ENCODE results near the gene ALPK1. TPM values are rescaled to one million over a fixed set of nuclear protein-coding genes. Genes with fewer than 3 reads are reported as not detected.
"Not testable (repeated sequence)": the region's sequence is repeated elsewhere in the genome, so short reads cannot be mapped to it uniquely, and the experiment has no call there.

ALPK1 gene
- total RNA-seq, 2 donors from 2014 or later: 23.0 to 26.3 TPM

DNA sequence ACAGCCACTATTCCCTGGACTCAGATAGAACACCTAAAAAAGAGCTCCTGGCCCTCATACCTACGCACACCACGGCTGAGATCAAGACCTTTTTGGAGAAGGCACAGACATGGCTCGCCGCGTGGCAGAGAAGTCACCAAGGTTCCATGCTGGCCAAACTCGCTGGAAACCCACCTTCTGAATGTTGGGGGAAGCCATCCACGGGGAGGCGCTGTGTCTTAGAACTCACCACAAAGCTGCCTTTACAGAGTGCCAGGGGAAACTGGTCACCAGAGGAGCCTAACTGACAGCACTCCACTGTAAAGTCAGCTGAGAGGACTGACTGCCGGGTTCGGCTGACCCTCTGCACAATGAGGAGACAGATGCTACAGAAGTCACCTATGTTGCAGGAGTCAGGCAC, 120.9 kb downstream of the ALPK1 start:
- ATAC-seq: no peak
- no peak for DNase-seq
- intact Hi-C loops (cut with DNase I, micrococcal nuclease): no loop called here

DNA sequence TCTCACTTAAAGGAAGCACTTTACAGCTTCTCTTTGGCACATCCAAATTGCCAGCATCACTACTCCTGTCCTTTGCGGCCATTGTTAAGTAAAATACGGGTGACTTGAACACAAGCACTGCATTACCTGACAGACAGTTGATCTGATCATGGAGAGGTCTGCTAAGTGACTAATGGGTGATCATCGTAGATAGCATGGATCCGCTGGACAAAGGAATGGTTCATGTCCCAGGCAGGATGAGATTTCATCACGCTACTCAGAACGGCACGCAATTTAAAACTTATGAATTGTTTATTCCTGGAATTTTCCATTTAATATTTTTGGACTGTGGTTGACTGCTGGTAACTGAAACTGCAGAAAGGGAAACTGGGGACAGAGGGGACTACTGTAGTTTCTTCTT, 124.7 kb downstream of the ALPK1 start:
- intact Hi-C loops (cut with DNase I, micrococcal nuclease): no loop called here
- no peak for DNase-seq
- ATAC-seq: no peak

DNA sequence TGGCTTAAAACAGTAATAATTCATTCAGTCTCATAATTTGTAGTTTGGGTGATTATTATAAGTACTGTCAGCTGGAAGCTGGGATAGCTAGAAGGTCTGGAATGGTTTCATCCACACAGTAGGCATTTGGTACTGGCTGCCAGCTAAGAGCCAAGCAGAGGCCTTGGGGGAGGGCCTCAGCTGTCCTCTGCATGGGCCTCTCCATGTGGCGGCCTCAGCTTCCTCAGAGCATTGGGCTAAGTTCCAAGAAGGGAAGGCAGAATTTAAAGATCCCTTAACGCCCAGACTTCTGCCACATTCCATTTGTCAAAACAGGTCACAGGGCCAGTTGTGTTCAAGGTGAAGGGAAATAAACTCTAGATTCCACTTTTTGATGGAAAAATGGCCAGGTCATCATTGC, 125.5 kb downstream of the ALPK1 start:
- DNase-seq (no peak), ATAC-seq (no peak)
- intact Hi-C loops (cut with DNase I, micrococcal nuclease): no loop called here

DNA sequence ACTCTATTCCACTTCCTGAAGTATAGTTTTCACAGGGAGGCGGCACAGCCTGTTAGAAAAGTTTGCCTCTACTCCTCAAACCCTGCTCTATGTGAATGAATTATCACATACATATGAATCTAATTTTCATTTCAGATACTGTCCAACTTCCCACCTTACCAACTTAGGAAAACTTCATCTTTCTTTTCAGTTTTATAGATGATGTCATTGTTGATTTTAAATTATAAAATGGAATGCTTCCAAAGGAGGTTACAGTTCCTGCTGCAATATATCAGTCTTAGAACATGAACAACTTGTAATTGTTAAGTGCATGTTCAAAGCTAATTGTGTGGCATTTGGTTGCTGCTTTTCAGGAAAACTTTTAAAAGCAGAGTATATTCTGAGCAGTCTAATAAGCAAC, 126.4 kb downstream of the ALPK1 start:
- intact Hi-C loops (cut with DNase I, micrococcal nuclease): no loop called here
- DNase-seq (no peak), ATAC-seq (no peak)

DNA sequence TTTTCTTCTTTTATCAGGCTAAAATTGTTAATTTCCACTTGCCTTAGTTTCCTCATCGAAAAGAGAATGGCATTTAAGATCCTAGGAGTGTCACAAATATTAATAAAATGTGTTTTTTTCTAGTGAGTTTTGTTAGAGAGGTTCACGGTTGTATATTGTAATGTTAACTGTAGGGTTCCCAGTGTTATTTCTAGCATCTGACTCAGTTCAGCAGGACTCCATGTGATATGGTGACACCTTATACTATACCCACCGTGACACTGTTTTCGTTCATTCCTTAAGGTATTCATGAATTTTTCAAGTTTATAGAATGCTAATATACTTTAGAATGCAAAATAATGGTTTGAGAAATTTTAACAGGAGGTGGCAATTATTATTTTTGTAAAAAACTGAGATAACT, 128.7 kb downstream of the ALPK1 start:
- ATAC-seq: no peak
- intact Hi-C loops (cut with DNase I, micrococcal nuclease): no loop called here
- DNase-seq: no peak

DNA sequence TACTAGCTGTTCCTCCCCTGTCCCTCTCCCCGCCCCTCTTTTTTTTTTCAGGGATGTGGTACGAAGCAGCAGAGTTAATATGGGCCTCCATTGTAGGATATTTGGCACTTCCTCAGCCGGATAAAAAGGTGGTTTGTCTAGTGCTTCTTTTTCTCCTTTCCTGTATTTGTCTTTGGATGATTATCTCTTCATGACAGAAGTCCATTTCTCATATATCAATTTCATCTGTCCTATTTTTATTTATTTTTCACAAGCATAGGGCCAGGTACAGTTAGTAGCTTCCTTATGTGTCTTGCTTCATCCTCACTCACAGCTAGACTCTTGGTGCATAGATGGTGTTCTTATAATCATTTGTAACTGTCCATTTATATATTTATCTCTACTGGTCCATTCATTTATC, 129.2 kb downstream of the ALPK1 start:
- DNase-seq: no peak
- intact Hi-C loops (cut with DNase I, micrococcal nuclease): no loop called here
- ATAC-seq: no peak

DNA sequence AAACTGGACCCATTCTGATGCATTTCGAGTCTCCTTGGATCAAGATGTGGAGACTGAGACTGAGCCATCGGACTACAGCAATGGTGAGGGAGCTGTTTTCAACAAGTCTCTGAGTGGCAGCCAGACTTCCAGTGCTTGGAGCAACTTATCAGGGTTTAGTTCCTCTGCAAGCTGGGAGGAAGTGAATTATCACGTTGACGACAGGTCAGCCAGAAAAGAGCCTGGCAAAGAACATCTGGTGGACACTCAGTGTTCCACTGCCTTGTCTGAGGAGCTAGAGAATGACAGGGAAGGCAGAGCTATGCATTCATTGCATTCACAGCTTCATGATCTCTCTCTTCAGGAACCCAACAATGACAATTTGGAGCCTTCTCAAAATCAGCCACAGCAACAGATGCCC, 134.0 kb downstream of the ALPK1 start:
- ATAC-seq (no peak), DNase-seq (no peak)
- intact Hi-C loops (cut with DNase I, micrococcal nuclease): no loop called here

DNA sequence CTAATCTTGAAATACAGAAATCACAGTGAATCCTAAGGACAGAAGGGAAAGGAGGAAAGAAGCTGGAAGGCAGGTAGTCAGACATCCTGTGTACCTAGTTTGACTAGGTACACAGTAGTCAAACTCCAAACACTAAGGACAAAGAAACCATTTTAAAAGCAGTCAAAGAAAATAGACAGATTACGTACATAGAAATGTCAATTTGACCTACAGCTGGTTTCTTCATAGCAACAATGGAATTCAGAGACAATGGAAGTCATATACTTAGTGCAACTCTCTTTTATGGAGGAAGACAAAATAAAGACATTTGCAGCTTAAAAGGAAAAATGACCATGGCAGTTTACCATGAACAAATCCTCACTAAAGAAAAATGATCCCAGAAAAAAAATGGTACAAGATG, 139.8 kb downstream of the ALPK1 start:
- no peak for DNase-seq
- no peak for ATAC-seq
- intact Hi-C loops (cut with DNase I, micrococcal nuclease): no loop called here

DNA sequence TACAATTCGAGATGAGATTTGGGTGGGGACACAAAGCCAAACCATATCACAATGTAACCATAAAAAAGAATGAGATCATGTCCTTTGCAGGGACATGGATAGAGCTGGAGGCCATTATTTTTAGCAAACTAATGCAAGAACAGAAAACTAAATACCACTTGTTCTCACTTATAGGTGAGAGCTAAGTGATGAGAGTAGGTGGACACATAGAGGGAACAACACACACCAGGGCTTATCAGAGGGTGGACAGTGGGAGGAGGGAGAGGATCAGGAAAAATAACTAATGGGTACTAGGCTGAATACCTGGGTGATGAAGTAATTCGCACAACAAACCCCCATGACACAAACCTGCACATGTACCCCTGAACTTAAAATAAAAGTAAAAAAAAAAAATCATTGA, 145.1 kb downstream of the ALPK1 start:
- DNase-seq; ATAC-seq; intact Hi-C loops (cut with DNase I, micrococcal nuclease): not testable (repeated sequence)

DNA sequence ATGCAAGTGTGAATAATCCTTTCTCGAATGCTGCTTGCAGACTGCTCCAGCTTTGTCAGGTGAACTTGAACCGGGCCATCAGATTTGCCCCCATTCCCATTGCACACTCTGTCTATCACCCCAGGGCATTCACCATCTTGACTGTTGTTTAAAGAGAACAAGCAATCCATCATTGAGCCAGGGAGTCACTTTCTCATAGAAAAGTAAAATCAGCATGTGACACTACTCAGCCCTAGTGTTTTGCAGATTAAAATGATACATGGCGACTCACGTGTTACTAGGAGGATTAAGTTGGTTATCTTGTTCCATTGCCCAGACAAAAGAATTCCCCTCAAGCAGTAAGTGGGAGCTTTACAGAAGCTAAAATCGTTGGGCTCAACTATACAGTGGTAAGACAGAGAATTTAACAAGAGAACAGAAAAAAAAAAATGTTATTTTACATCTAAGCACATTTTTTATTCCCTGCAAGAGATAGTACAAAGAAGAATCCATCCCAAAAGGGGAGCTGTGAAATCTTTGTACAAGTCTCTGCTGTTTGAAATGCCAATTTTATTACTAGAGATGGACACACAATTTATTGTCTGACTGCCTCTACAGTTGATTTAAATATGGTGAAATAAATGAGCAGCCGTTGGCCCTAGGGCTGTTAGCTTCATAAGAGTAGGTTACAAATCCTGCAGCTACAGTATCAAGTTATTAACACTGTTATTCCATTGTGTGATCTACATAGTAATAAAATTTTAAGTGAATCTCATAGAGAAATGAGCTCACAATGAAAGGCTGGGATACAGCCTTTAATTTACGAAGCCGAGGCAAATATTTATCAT, 151.3 kb downstream of the ALPK1 start:
- DNase-seq: no peak
- ATAC-seq: no peak
- intact Hi-C loops (cut with DNase I, micrococcal nuclease): no loop called here

DNA sequence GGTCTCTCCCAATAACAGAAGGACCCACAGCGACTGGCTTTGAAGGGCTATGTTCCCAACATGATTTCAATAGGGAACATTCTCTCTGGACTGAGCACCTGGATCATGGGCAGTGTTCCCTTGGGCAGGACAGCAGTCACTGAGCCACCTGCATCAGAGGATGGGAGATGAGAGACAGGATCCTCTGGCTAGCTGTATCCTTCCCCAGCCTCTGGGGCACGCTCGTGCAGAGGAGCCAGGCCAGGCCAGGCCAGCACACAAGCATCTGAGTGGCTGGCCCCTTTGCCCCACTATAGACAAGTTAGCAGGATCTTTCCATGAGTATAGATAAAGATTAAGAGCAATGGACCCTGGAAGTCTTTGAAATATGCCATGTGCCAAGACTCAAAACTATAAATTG, 152.5 kb downstream of the ALPK1 start:
- intact Hi-C loops (cut with DNase I, micrococcal nuclease): no loop called here
- DNase-seq (no peak), ATAC-seq (no peak)

DNA sequence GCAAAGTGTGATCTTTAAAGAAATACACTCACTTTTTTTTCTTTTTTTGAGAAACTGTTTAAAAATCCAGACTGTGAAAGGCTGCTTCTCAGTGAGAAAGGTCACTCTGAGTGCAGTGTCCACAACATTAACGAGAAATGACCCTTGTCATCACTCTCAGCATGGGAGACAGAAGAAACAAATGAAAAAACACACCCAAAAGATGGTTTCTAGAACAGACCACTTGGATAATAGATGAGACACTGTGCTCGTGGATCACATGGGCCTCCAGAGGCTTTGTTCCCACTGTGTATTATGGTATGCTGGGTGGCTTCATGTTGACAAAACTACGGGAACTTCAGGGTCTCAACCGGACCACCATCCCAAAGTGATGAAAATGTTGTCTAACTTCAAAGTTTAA, 153.9 kb downstream of the ALPK1 start:
- DNase-seq: no peak
- intact Hi-C loops (cut with DNase I, micrococcal nuclease): no loop called here
- no peak for ATAC-seq

DNA sequence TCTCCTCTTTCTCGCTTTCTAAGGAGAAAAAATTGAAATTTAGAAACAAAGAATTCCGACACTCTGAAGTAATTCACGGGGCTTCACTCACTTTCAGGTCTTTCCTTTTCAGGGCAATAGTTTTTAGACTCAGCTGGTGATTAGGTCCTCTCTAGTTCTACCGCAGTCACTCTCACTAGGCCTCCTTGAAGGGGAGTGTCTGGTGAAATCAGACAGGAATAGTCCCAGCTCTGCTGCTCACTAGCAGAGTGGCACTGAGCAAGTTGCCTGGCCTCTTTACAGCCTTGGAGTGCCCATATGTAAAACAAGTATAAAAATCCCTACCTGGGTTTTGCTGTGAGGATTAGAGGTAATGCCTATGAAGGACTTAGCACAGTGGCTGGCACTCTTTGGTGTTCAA, 154.7 kb downstream of the ALPK1 start:
- intact Hi-C loops (cut with DNase I, micrococcal nuclease): no loop called here
- no peak for ATAC-seq
- no peak for DNase-seq

DNA sequence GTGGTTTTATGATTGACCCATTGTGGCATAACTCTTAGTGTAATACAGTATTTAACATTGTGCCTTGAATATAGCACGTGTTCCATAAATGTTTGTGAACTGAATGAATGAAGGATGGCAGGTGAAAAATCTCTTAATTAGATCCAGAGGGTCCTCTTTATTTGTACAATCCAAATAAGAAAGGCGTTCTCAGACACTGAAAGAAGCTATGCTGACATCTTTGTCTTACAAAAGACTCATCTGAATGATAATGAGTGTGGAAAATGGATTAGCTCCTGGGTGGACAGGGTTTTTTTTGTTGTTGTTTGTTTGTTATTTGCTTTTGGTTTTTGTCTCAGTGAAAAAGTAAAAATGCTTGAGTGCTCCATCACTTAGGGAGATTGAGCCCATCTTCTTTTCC, 156.2 kb downstream of the ALPK1 start:
- intact Hi-C loops (cut with DNase I, micrococcal nuclease): no loop called here
- no peak for ATAC-seq
- no peak for DNase-seq

DNA sequence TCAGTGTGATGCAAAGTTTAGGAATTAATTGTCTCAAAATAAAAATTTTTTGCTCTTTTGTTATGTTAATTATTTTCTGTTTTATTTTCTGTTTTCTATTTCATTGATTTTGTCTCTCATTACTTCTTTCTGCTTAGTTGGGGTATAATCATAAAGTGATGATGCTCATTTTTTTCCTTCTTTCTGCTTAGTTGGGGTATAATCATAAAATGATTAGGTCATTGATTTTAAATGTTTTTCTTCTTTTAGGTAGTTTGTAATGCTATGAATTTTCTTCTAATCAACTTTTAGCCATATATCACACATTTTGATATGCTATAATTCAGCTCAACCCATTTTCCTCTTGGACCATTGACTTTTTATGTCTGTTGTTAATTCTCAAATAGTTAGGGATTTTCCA, 175.1 kb downstream of the ALPK1 start:
- ATAC-seq (no peak), DNase-seq (no peak)
- intact Hi-C loops (cut with DNase I, micrococcal nuclease): no loop called here

DNA sequence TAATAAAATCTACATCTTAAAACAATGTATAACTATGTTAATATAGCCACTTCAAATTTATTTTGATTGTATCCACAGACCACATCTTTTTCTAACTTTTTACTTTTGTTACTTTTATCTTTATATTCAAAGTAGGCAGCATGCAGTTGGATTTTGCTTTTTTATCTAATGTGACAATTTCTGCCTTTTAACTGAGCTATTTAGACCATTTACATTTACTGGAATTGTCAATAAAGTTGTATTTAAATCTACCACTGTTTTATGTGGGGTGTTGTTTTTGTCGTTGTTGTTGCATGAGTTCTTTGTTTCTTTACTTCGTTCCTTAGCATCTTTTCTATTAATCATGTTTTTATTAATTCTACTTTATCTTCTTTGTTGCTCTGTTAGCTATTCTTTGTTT, 176.8 kb downstream of the ALPK1 start:
- no peak for ATAC-seq
- no peak for DNase-seq
- intact Hi-C loops (cut with DNase I, micrococcal nuclease): no loop called here

DNA sequence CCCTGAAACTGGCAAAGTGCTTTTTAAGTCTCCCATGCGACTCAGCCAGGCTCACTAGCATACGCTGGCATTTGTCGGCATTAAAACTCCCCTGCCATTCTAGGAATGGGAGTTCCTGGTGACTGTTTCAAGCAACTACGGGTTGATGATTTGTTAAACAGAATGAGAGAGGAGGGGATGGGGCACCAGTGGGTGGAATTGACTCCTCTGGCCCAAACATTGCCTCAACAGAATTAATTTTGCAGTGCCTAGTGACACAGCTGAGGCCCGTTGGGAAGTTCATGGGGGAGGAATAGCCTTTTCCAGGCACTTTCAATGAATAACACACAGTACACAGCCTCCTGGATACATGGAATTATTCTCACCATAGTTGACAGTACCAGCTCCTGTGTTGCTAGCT, 188.8 kb downstream of the ALPK1 start:
- DNase-seq (no peak), ATAC-seq (no peak)
- intact Hi-C loops (cut with DNase I, micrococcal nuclease): no loop called here

DNA sequence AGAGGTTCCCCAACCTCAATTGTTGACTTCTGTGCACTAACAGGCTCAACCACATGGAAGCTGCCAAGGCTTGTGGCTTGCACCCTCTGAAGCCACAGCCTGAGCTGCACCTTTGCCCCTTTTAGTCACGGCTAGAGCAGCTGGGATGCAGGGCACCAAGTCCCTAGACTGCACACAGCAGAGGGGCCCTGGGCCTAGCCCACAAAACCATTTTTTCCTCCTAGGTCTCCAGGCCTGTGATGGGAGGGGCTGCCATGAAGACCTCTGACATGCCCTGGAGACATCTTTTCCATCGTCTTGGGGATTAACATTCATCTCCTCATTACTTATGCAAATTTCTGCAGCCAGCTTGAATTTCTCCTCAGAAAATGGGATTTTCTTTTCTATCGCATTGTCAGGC, 193.6 kb downstream of the ALPK1 start:
- DNase-seq; ATAC-seq; intact Hi-C loops (cut with DNase I, micrococcal nuclease): not testable (repeated sequence)
